A549 treated with AZD2906 at 1 μM for 4 hours (cell line): ENCODE data around the gene ANKRD44. TPM values are rescaled to one million over a fixed set of nuclear protein-coding genes. Genes with fewer than 3 reads are reported as not detected.

ENCODE experiments used
- total RNA-seq: library from RNA; stranded (reverse); fragments of 200-300 nt; extraction: Qiagen RNA extraction; gene quantifications from 5 replicates; pipeline ENCODE4 v1.2.3, GENCODE V29; 2022

Gene ANKRD44
- 1.4 to 3.2 TPM (median 2.2 TPM) in 5 replicates for total RNA-seq

GRCh38 chr2:197310271-197310985, at the start of gene ANKRD44:
ANKRD44 (minus strand) TSS chr2:197310780; CDS start chr2:197310604, 176 bp downstream.

Other genes starting within 250 kb of the ANKRD44 start
- 112 to 134 TPM (median 121 TPM) in 5 replicates for gene SF3B1, start 124.2 kb upstream of the ANKRD44 start, total RNA-seq
- 15.8 to 20.4 TPM (median 16.4 TPM) in 5 replicates for gene COQ10B, start 142.8 kb upstream of the ANKRD44 start, total RNA-seq
- 504 to 654 TPM (median 563 TPM) in 5 replicates for gene HSPD1, start 189.1 kb upstream of the ANKRD44 start, total RNA-seq
- 413 to 816 TPM (median 463 TPM) in 5 replicates for gene HSPE1, start 189.6 kb upstream of the ANKRD44 start, total RNA-seq
- gene MOB4, start 205.3 kb upstream of the ANKRD44 start, total RNA-seq = 21.0 to 36.1 TPM (median 30.1 TPM) in 5 replicates